ENCODE data around the gene FTO.

FTO gene

DNA sequence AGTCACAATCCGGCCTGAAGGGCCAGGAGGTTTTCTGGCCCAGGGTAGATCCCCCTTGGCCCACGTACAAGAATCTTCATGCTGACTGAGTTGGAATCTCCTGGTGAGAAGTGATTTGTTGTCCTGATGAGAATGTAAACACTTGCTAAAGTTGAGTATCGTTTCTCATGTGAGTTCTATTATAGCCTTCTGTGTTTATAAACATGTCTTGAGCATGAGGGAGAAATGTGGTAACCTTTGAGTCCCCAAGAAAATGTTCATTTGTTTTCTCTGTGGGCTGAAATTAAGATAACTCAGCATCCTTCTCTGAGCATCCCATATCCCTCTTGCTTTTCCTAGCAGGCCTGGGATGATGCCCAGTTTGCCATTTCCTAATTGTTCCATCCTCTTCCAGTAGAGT, 204.8 kb downstream of the FTO start:
- no peak for DNase-seq

- DNase-seq, result no peak
Observed at GRCh38 chr16:53910990-53911389, 207.0 kb downstream of the FTO start.

- no peak for DNase-seq
Observed at GRCh38 chr16:53911513-53911912, 207.6 kb downstream of the FTO start.

GRCh38 chr16:53912155-53912554, 208.2 kb downstream of the FTO start:
- DNase-seq, result no peak

DNA sequence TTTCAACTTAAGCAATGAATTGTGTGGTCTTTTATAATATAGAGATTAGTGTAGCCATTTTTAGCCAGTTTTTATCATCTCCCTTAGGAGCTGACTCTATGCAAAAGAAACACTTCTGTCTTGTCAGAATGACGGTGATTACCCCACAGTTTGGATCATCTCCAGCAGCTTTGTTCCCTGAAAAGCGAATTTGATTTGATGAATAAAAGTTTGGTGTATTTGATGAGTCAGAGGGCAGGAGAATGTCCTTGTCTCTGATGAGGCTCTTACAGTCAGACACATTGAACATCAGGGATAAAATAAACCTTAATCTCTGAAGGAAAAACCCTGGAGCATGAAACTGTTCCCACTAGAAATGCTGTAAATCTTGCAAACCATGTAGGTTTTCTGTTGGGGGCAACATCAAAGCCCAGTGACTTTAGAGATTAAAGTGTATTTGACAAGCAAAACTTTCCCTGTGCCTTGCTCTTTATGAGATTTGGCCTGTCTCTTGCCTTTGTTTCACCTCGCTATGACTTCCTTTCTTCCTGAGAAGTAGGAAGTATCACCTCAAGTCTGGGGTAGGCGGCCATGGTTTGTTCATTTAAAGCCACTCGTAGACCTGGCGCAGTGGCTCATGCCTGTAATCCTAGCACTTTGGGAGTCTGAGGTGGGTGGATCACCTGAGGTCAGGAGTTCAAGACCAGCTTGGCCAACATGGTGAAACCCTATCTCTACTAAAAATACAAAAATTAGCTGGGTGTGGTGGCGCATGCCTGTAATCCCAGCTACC, 209.3 kb downstream of the FTO start:
- no peak for DNase-seq

DNA sequence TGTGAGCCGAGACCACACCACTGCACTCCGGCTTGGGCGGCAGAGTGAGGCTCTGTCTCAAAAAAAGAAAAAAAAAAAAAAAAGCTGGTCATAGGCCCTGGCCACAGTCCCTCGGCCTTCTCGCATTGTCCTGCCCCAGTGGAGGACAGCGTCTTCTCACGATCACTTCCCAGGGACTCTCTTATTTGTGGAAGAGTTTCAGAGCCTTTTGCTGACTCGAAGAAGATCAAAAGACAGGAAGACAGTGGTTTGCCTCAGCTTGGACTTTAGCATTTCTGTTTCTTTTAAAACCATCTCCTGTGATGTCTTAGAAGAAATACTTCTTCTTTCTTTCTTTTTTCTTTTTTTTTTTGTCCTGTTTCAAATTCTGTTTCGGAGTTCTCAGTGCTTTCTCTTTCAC, 210.0 kb downstream of the FTO start:
- DNase-seq, result no peak

DNA sequence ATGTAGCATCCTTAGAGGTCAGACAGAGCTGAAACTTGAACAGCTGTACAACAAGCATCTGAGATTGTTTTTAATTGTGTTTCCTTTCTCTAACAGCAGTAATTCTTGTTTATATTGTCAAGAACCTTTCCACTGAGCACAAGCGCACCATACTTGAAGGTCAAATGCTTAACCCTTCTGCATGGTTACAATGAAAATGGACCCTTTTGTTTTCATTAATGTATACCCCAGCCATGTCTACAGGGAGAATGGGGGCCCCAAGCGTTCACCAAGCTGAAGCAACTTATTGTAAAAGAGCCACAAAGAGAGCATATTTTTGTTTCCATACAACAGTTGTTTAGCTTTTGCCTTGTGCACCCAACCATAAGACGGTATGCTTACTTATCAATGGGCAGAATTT, 210.8 kb downstream of the FTO start:
- DNase-seq, result no peak

- no peak for DNase-seq
Observed at GRCh38 chr16:53915452-53916160, 211.7 kb downstream of the FTO start.

DNA sequence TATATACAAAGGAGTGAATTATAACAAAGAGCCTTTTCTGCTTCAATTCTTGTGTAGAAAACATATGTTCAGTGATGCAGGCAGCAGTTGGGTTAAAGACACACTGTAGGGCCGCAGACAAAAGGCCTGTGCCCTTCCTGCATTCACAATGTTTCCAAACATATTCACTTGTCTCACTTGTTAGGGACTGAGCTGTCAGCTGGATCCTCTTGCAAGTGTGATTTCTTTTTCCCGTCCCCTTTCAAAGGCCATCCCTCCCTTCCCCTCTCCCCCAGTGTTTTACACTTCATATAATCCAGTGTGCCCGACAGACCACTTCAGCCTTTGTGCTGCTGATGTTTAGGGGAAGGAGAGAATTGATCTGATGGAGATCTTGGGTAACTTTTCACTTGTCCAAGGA, 217.0 kb downstream of the FTO start:
- DNase-seq, result no peak

DNA sequence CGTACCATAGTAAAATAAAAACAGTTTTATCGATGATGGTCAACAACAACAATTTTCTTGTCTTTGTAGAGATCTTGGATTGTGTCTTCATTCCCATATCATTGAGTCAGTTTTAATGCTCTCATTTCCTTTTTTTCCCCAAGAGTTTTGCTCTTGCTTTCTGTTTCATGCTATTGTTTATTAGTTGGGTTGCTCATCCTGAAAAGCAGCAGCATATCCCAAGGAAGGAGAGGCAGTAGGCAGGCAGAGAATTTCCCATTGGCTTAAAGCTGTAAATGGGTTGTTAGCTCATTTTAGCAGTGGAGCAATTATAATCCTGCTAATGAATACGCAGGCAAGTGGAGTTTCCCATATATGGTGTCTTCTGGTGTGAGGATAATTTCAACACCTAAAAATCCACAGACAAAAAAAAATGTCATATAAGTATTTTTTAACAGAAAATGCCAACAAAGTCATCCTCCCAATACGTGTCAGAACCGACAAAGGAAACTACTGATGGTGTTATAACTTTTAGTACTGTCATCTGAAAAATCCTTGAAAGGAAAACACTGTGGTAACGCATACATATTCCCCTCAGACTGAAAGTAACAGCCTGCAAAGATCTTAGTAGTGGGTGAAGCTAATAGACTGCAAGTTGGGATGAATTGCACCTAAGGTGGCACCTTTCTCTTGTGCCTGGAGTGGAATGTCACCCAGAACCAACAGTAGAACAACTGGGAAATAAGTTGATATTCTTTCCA, 218.3 kb downstream of the FTO start:
- DNase-seq, result no peak

DNA sequence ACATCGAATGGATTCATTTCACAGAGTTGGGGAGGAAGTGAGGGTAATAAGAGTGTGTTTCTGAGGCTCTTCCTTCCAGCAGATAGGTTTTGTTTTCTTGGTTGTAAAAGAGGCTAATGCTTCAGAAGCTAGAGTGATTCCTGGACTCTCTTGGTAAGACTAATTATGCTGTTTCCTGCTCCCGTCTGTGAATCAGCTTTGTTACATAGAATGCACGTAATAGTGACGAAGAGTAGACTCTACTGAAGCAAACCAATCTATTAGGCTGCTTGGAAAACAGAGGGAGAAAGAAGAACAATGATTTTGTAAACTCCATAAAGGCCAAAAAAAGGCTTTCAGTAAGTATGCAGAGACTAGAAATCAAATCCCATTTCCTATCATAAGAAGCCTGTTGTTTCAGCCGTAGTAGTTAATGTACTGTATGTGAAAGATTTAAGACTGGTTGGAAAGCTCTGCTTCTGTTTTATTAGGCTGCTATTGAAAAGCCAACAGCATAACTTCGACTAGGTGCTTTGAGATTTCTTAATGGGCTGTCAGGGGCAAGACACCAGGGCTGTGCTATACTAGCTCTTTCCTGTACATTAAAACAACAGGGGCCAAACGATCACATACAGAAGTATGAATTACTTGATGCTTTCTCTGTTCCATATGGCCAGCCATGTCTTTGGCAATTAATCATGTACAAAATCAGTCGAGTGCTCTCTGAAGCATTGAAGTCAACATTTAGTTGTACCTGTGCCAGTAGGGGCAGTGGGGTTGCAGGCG, 219.0 kb downstream of the FTO start:
- no peak for DNase-seq

- DNase-seq, result no peak
Observed at GRCh38 chr16:53924331-53925106, 220.6 kb downstream of the FTO start.

- DNase-seq, result no peak
Observed at GRCh38 chr16:53925107-53925410, 221.1 kb downstream of the FTO start.

DNA sequence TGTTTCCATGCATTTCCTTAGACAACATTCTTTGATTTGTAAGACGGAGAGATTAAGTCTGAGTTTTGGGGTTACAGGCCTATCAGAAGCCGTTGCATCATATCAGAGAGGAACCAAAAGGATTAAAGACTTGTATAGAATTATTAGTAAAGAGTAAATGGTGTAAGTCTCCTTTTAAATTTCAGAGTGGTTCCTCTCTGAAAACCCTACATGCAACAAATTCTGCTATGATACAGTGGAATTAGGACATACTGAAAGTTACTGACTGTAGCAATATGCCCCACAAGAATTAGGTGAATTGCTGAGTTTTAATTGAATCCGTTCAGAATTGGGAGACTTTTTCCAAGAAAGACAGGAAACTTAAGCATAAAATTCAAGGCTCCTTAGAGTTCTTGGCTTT, 221.6 kb downstream of the FTO start:
- DNase-seq, result no peak

GRCh38 chr16:53926209-53926608, 222.3 kb downstream of the FTO start:
- no peak for DNase-seq

DNA sequence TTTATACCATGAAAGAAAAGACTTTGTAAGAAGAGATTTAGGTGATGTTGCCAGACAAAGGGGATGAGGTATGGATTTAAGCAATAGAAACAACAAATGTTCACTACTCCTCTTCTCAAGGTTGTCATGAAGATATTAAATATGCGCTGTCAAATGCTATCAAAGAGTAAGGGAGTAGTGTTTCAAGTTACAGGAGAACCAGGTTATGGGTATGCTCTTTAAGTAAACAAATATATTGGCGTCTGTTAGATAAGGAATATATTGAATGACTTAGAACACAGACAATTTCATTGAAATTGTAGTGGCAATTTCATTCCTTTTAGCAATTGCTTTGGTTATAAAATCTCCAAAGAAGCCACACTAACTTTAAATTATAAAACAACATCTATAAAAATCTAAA, 229.0 kb downstream of the FTO start:
- DNase-seq, result no peak

DNA sequence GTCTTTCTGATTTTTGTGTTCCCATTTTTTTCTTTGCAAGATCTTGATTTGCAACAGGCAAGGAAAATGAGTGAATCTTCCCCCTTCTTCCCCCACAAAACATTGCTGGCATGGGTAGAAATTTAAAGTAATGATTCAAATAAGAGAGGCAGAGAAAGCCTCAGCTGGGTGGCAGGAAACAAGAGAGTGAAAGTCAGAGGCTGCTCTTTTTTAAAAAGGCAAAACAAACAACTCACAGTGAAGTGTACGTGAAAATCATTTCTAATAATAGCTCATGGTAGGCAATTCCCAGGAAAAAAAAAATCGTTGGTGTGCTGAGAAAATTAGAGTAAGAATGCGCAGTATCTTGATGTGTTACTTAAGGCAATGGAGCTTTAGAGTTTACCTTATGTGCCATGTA, 229.5 kb downstream of the FTO start:
- no peak for DNase-seq

DNA sequence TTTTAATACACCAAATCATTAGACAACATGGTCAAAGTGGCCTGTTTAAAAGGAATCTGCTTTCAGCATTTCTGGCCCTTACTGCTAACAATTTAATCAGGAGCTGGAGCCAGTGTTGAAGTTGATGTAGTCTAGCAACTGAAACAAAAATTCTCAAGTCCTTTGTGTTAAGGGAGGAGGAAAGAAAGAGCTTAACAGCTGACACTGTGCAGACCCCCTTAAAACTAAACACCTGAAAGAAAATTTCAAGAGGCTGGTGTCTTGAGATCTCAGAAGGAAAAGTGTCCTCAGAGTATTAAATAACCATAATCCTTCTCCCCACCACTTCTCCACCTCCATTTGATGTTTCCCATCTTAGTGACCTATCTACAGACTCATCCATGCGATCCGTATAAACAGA, 232.1 kb downstream of the FTO start:
- no peak for DNase-seq

DNA sequence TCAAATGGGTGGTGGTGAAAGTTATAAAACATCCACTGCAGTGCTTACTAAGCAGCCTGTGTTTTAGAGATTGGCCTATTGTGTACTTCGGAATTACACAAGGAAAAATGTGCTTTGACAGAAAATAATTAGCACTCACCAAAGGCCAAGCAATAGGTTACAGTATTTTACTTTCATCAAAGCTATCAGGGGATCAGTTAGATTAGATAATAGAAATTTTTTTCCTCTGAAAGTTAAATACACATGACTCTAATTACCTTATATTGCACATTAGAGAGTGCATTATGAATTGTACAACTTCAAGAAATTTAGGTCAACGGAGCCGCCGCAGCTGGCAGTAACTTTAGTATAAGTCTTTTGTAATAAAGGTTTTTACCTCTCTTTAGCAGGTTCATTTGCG, 232.6 kb downstream of the FTO start:
- no peak for DNase-seq

- DNase-seq, result no peak
Observed at GRCh38 chr16:53937161-53937880, 233.4 kb downstream of the FTO start.

DNA sequence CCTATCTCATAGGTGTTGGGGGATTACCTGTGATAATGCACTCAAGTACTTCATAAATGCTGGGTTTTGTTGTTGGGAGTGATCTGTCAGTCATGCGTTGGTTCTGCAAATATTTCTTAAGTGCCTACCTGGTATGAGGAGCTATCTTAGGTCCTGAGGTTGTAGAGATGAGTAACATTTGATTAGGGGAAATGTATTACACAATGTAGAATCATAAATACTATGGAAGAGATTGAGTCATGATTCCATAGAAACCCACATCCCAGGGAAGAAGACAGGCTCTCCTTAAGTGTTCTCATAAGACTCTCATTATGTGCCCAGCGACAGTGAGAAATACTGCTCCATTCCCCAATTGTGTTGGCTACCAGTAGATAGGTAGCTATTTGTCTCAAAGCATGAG, 240.1 kb downstream of the FTO start:
- DNase-seq, result no peak

DNA sequence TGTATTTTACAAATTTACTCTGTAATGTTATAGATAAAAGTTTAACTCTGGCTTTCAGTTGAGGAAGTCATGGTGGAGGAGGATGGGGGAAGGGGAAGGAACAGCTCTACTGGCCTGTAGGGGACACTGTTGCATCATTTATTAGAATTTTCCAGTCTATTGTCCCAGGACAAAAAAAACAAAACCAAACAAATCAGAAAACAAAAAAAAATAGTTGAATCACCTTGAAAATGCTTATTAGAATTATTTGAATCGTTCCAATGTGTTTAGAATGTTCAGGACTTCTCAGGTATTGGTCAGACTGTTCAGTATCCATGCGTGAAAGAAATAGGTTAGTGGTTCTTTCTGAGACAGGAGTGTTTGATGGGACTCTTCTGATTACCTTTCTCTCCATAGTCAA, 242.0 kb downstream of the FTO start:
- no peak for DNase-seq

Data from cerebellar nuclear complex (tissue), 1 donor.